Measurements from ENCODE around the gene PPM1M.

PPM1M gene

DNA sequence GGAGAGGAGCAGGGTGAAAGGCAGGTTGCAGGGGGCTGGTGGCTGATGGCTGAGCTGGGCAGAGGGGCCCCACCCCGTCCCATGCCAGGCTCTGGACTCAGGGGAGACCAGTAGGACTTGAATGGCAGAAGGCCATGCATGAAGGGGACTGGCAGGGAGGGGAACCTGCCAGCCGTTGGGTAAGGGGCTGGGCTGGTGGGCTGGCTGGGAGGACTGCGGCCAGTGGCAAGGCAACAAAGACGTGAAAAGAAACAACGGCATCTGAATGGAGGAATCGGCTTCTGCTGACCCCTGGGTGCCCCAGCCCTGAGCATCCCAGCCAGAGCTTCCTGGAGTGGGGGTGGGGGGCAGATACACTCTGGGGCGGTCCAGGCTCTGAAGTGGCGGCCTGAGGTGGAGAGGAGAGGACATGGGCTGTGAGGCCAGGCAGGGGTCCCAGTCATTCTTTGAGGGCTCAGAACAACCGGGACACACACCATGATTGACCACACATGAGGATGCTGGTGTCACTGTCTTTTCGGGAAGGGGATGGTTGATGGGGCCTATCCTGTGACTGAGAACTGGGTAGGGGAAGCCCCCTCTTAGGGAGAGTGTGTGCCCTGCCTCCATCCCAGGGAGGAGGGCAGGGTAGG is 53.8 kb downstream of the PPM1M start:
- no peak overlapping the region for H3K4me3 ChIP-seq (ENCODE audit: low read depth, low read length)
- H3K27ac ChIP-seq: no peak overlapping the region
- H3K36me3 ChIP-seq: no peaks in the 10 kb centered on the region
- TF ChIP-seq, protein P1, sequence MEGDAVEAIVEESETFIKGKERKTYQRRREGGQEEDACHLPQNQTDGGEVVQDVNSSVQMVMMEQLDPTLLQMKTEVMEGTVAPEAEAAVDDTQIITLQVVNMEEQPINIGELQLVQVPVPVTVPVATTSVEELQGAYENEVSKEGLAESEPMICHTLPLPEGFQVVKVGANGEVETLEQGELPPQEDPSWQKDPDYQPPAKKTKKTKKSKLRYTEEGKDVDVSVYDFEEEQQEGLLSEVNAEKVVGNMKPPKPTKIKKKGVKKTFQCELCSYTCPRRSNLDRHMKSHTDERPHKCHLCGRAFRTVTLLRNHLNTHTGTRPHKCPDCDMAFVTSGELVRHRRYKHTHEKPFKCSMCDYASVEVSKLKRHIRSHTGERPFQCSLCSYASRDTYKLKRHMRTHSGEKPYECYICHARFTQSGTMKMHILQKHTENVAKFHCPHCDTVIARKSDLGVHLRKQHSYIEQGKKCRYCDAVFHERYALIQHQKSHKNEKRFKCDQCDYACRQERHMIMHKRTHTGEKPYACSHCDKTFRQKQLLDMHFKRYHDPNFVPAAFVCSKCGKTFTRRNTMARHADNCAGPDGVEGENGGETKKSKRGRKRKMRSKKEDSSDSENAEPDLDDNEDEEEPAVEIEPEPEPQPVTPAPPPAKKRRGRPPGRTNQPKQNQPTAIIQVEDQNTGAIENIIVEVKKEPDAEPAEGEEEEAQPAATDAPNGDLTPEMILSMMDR (IDR thresholded peaks at IDR 0.05; ENCODE audit: low read depth, low read length): no peak
- no peaks in the 10 kb centered on the region for H3K27me3 ChIP-seq (ENCODE audit: insufficient read depth, low read depth, severe bottlenecking)
- no peak for DNase-seq
- H3K9me3 ChIP-seq (ENCODE audit: severe bottlenecking): no peaks in the 10 kb centered on the region

All from WERI-Rb-1 (cell line).